ENCODE data around the gene CMBL.

- no peak for TF ChIP-seq CTCF (IDR thresholded peaks at IDR 0.05)
- TF ChIP-seq POLR2A (IDR thresholded peaks at IDR 0.05) = no peak
These were observed 31.5 kb upstream of the CMBL start for GRCh38 chr5:10339058-10339811.
